HG02798 (cell line): ENCODE data around the gene BANP.
"Not testable (repeated sequence)": the region's sequence is repeated elsewhere in the genome, so short reads cannot be mapped to it uniquely, and the experiment has no call there.

ENCODE experiments used
- ATAC-seq: cut with Tn5 transposase; IDR thresholded peaks from one replicate; pipeline ENCODE4 v1.9.1; 2021; ENCODE audit warnings: mild to moderate bottlenecking; ENCODE audit not compliant: unreplicated experiment, poor library complexity

BANP gene

DNA sequence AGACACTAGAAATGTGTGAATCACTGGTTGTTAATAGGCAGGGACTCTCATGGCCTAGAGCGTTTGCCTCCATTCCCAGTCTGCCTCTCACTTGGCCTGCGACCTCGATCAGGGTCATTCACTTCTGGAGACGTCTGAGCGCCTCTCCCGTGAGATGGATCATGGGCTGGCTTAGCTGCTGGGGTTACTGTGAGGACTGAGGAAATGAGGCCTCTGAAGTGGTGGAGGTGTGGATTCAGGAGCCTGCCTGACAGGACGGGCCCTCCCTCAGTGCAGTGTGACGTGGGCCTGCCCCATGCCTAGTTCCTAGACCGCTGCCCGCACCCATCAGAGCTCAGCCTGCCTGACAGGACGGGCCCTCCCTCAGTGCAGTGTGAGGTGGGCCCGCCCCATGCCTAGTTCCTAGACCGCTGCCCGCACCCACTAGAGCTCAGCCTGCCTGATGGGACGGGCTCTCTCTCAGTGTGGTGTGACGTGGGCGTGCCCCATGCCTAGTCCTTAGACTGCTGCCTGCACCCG is 61.9 kb downstream of the BANP start:
- ATAC-seq: no peak

DNA sequence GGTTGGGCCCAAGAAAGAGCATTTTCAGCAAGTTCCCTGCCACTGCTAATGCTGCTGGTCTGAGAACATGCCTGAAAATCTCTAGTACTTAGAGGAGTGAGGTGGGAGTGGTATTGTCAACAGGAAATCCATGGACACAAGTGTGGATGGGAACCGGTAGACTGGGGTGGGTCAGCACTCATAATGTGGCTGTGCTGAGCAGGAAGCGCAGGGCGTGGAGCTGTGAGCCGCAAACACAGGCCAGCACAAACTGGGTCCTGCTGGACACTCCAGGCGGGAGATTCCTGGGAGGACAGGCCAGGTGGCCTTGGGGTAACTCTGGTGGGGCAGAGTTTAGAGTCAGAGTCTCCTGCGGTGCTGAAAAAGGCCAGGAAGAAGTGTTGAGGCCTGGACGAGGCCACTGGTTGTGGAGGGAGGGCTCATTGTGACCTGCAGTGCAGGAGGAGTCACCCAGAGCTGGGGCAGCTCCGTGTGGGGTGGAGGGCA is 62.6 kb downstream of the BANP start:
- ATAC-seq: no peak

- ATAC-seq: no peak
Measured at GRCh38 chr16:88014252-88014781, 63.1 kb downstream of the BANP start.

DNA sequence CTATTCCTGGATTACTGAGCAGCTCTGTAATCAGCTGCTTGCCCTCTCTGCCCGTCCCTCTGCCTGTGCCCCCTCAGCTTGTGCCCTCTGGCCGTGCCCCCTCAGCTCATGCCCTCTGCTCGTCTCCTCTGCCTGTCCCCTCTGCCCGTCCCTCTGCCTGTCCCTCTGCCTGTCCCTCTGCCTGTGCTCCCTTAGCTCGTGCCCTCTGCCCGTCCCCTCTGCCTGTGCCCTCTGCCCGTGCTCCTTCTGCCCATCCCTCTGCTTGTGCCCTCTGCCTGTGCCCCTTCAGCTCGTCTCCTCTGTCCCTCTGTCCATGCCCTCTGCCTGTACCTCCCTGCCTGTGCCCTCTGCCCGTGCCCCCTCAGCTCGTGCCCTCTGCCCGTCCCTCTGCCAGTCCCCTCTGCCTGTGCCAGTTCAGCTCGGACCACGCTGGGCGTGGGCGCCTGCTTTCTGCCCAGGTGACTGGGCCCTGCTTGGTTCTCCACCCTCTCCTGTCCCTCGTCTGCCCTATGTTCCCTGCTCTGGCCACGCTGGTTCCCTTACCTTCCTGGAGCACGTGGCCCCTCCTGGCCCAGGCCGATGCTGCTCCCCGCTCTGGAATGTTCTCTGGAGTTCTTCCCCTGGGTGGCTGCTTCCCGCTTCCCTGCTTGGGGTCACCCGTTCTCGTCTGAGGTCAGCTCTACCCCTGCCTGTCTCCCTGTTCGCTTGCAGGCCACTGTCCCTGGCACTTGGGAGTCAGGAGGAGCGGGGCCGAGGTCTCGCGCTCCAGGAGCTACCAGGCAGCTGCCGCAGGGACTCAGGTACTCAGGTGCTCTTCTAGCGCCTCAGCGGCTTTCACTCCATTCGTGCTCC is 63.9 kb downstream of the BANP start:
- no peak for ATAC-seq

GRCh38 chr16:88015806-88016140 is 64.5 kb downstream of the BANP start:
- no peak for ATAC-seq

DNA sequence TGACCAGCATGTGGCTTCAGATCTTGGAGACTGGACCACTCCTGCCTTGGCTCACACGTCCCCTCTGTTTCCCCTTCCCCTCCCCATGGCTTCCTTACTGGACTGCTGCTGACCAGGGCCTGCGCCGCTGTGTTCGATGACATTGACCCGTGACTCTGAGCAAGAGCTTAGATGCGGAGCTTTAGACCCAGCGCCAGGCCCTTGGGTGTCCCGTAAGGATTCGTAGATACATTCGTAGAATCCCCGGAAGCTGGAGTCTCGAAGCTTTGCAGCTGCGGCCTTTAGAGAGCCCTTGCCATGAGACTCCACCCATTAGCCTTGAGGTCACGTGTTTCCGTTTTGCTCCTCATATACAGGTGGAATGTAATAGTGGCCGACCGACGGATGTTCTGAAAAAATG is 65.2 kb downstream of the BANP start:
- ATAC-seq: not testable (repeated sequence)

- ATAC-seq: no peak
Measured at GRCh38 chr16:88016964-88017363, 65.7 kb downstream of the BANP start.

DNA sequence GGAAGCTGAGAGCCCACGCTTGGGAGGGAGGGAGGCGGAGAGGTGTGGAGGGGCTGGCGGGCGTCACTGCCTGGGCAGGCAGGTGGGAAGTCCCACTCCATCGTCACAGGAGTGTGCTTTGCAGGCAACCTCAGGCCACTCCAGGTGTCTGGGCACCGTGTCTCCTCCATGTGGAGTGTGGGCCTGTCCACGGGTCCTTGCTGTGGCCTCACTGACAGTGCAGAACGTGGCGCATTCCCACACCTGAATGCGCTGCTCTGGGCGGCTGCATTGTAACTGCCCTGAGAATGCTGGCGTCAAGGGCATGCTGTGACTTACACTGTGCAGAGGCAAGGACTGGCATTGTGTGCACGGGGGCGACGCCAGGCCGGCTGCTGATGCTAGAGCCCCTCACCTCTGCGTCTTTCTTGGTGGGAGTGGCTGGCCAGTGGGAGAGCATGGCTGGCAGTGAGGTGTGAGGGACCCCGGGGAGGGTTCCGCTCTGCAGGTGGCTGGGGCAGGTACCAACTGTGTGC is 66.4 kb downstream of the BANP start:
- ATAC-seq: no peak

GRCh38 chr16:88018382-88018781 is 67.1 kb downstream of the BANP start:
- not testable (repeated sequence) for ATAC-seq

GRCh38 chr16:88019041-88019820 is 68.0 kb downstream of the BANP start:
- not testable (repeated sequence) for ATAC-seq

- ATAC-seq: no peak
Measured at GRCh38 chr16:88019821-88020515, 68.7 kb downstream of the BANP start.

GRCh38 chr16:88020516-88020885 is 69.3 kb downstream of the BANP start:
- ATAC-seq: no peak

GRCh38 chr16:88021041-88021970 is 70.1 kb downstream of the BANP start:
- ATAC-seq: not testable (repeated sequence)

- ATAC-seq: no peak
Measured at GRCh38 chr16:88022076-88023042, 71.1 kb downstream of the BANP start.

DNA sequence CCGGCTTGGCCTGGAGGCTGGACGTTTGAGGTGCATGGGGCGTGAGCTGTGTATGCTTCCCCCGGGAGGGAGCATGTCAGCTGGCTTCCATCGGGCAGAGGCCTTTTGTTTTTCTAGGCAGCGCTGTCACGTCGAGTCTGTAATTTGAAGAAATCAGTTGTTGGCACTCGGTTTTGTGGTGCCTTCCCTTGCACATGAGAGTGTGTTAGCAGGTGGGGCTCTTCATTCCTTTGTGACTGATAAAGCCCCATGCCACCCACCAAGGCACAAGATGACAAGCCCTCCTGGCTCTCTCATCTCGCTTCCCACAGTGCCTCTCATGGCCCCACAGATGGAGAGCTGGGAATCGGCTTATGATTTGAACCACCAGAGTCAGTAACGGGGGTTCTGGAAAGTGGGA is 72.1 kb downstream of the BANP start:
- no peak for ATAC-seq

DNA sequence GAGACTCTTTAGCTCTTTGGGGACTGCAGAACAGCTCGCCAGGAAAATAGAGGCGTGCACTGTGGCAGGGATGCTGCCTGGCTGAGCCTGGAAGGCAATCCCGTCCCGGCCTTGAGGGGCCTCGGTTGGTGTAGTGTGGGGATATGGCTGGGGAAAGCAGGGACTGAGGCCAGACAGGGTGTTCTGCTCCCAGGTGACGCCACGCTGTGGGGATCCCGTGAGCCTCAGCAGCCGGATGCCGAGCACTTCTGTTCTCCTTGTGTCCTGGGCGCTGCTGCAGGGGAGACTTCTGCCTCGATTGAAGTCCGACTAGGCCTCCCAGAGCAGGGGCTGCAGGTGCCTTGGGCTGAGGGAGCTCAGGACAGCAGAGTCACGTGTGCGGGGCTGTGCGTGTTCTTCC is 72.6 kb downstream of the BANP start:
- ATAC-seq: no peak

DNA sequence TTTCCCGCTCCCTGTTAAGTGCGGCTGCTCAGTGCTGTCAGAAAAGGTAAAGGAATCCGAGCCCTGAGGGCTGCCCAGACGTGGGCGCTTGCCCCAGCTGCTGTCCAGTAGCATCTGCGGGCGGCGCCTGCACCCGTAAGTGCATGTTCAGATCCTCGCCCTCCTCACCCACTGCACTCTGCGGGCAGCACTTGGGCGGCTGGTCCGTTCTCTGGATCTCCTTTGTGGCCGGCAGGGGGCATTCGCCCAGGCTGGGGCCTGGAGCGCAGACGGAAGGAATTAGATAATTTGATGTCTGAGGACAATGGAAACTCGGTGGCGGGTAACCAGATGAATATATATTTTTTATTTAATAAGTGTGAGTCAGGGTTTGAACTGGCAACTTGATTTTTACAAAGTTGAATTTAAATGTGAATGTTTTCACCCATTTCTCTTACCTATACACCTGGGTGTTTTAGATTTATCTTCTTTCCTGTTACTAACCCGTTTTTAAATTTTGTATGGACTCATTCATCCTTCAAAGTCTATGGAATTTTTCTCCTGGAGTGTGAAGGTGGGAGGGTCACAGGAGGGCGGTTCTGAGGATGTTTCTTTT is 73.4 kb downstream of the BANP start:
- not testable (repeated sequence) for ATAC-seq

- ATAC-seq: not testable (repeated sequence)
Measured at GRCh38 chr16:88025086-88025492, 73.9 kb downstream of the BANP start.
